ENCODE measurements around the gene SMS.

The SMS gene

GRCh38 chrX:21975812-21976211 lies 35.3 kb downstream of the SMS start:
- peak; percentile 26 for TF ChIP-seq CTCF (IDR thresholded peaks at IDR 0.05; ENCODE audit: insufficient read depth, missing control alignments)
- DNase-seq (ENCODE audit: insufficient read length, low spot score) (no peak), FAIRE-seq (no peak)

- DNase-seq (ENCODE audit: insufficient read length, low spot score) (no peak), FAIRE-seq (no peak)
- TF ChIP-seq CTCF (IDR thresholded peaks at IDR 0.05; ENCODE audit: insufficient read depth, missing control alignments), result no peak
Measured at GRCh38 chrX:21978346-21978745, 37.8 kb downstream of the SMS start.

- DNase-seq (ENCODE audit: insufficient read length, low spot score) (no peak), FAIRE-seq (no peak)
- no peak for TF ChIP-seq CTCF (IDR thresholded peaks at IDR 0.05; ENCODE audit: insufficient read depth, missing control alignments)
Measured at GRCh38 chrX:21982311-21982710, 41.8 kb downstream of the SMS start.

- FAIRE-seq, result peak; percentile 96
- TF ChIP-seq CTCF (IDR thresholded peaks at IDR 0.05; ENCODE audit: insufficient read depth, missing control alignments), result peak; percentile 80
- peak; percentile 31 for DNase-seq (ENCODE audit: insufficient read length, low spot score)
Measured at GRCh38 chrX:21985332-21985777, 44.8 kb downstream of the SMS start.

GRCh38 chrX:21986596-21986995 lies 46.1 kb downstream of the SMS start:
- DNase-seq (ENCODE audit: insufficient read length, low spot score) (no peak), FAIRE-seq (no peak)
- no peak for TF ChIP-seq CTCF (IDR thresholded peaks at IDR 0.05; ENCODE audit: insufficient read depth, missing control alignments)

GRCh38 chrX:21989384-21989783 lies 48.9 kb downstream of the SMS start:
- no peak for FAIRE-seq
- DNase-seq (ENCODE audit: insufficient read length, low spot score), result no peak
- TF ChIP-seq CTCF (IDR thresholded peaks at IDR 0.05; ENCODE audit: insufficient read depth, missing control alignments), result no peak

GRCh38 chrX:21990832-21991231 lies 50.3 kb downstream of the SMS start:
- TF ChIP-seq CTCF (IDR thresholded peaks at IDR 0.05; ENCODE audit: insufficient read depth, missing control alignments), result no peak
- DNase-seq (ENCODE audit: insufficient read length, low spot score) (no peak), FAIRE-seq (no peak)

Measured in D721Med (cell line).